Activated T-helper 1 cell treated with anti-CD3 and anti-CD28 coated beads, Interleukin-12 subunit alpha, Interleukin-12 subunit beta, Interleukin-2, Interleukin-4 antibody, amounts not matched to agents 30 ng/mL and 10 ng/mL and 1 ng/mL, durations not matched to agents 14 hours and 24 hours and 36 hours (primary cell): Measurements from ENCODE around the gene TREH. TPM values are rescaled to one million over a fixed set of nuclear protein-coding genes. Genes with fewer than 3 reads are reported as not detected.
"Not testable (repeated sequence)": the region's sequence is repeated elsewhere in the genome, so short reads cannot be mapped to it uniquely, and the experiment has no call there.

Experiments used
- DNase-seq: peaks from one replicate; pipeline ENCODE4 v3.0.0; 2021; ENCODE audit warnings: low spot score
- H3K27ac Mint-ChIP-seq: one replicate; pipeline ENCODE4 v1.8.0; 2021; ENCODE audit warnings: mild to moderate bottlenecking, mixed read lengths
- H3K27me3 Mint-ChIP-seq: one replicate; pipeline ENCODE4 v1.8.0; 2022; ENCODE audit warnings: mild to moderate bottlenecking, moderate library complexity, mixed read lengths; ENCODE audit not compliant: insufficient read depth
- H3K36me3 Mint-ChIP-seq: one replicate; pipeline ENCODE4 v1.8.0; 2021; ENCODE audit warnings: low read depth, mixed read lengths
- H3K4me1 Mint-ChIP-seq: one replicate; pipeline ENCODE4 v1.8.0; 2021; ENCODE audit warnings: low read depth, mixed read lengths
- H3K4me3 Mint-ChIP-seq: one replicate; pipeline ENCODE4 v1.8.0; 2021; ENCODE audit warnings: mild to moderate bottlenecking, moderate library complexity, mixed read lengths
- H3K9me3 Mint-ChIP-seq: one replicate; pipeline ENCODE4 v1.8.0; 2021; ENCODE audit warnings: mixed read lengths
- intact Hi-C: fragments of 100-400 bp; cut with micrococcal nuclease; formaldehyde crosslinking; loops from one replicate; pipeline ENCODE4 v1.15.1; 2024
- total RNA-seq: library from RNA; stranded (reverse); gene quantifications from 2 replicates; pipeline ENCODE4 v1.2.3, GENCODE V29; 2022

The TREH gene
- total RNA-seq, 1 donor from 2014 or later = not detected

DNA sequence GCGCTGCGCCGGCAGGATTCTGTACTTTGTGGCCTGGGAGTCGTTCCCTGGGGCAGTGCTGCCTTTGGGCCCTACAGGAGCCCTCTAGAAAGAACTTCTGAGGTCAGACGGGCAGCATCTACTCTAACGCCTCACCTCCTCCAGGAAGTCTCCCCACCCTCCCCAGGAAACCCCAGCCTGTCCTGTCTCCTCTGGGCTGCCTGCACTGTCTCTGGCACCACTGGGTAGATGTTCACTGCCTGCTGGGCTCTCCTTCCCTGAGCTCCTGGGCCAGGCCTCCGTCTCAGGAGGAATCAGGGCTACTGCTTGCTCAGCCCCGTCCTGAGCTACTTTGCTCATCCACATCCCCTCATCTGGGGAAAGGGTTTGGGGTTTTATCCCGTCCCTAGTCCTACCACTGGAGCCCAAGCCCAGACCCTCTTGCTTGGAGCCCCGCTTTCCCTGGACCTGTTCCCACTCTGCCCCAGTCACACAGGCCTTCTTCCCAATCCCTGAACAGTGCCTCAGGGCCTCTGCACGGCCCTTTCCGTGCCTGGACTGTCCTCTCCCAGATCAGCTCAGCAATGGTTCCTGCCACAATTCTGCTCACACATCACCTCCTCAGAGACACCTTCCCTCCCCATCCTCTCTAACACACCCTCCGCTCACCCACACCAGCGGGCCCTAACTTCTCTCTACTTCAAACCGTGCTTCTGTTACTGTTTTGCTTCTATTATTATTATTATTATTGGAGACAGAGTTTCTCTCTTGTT, 11.3 kb upstream of the TREH start:
- H3K27me3 Mint-ChIP-seq = peaks cover 7% of the 10 kb centered on the region
- H3K4me3 Mint-ChIP-seq = peak overlapping the region; percentile 47
- H3K9me3 Mint-ChIP-seq = no peaks in the 10 kb centered on the region
- DNase-seq = no peak
- peaks cover 36% of the 10 kb centered on the region for H3K4me1 Mint-ChIP-seq
- H3K27ac Mint-ChIP-seq = peak overlapping the region; percentile 44
- intact Hi-C loops = loop anchor here (1.0 to 2.0 kb wide), 4 partner anchors 62 to 266 kb away; partner anchors contain the start of genes DDX6 and UPK2
- H3K36me3 Mint-ChIP-seq = no peaks in the 10 kb centered on the region

DNA sequence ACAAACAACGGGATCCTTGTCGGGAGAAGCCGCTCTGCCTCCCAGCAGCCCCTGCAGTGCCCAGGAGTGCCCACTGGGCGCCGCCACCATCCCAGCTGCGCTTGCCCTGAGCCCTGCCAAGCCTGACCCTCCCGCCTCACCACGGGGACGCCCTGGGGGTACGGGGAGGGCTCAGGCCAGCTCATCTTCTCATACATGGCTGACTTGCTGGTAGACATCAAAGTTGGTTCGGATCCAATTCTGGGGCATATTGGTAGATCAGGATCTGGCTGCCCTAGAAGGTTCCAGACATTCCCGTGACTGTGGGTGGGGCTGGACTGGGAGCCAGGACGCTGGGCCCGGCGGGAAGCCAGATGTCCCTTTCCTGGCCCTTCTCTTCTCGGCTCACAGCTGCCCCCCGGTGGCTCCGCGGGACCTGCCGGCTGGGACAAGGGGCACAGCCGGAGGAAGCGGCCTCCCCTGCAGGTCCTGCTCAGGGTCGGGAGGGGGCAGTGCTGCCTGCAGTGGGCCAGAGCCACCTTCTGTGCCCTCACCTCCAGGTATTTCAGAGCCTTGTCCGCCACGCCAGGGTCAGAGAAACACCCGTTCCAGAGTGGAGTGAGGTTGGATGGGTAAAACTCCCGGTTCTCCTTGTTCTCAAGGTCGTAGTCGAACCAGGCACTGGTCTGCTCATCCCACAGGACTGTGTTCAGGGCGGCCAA, 10.6 kb upstream of the TREH start:
- Mint-ChIP-seq H3K36me3 (no peaks in the 10 kb centered on the region), H3K27me3 (peaks cover 10% of the 10 kb centered on the region), H3K4me1 (peaks cover 36% of the 10 kb centered on the region), H3K27ac (peak overlapping the region; percentile 52), H3K9me3 (no peaks in the 10 kb centered on the region), H3K4me3 (peak overlapping the region; percentile 60)
- DNase-seq = peak; percentile 72
- intact Hi-C loops = loop anchor here (1.0 to 2.0 kb wide), 4 partner anchors 63 to 266 kb away; partner anchors contain the start of genes DDX6 and UPK2

DNA sequence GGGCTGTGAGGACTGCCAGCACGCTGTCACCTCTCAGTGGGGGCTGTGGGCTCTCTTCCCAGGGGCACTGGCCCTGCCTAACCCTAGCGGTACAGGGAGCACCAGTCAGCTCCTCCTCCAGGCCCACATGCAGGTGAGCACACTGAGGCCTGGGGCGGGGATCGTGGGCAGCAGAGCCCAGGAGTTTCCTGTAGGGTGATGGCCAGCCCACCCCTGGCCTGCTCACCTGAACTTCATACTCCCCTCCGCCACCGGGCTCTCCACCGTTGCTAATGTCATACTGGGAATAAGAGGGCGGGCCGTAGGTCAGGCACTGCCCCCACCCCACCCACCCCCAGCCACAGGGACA, 10.0 kb upstream of the TREH start:
- Mint-ChIP-seq H3K27me3 (peaks cover 14% of the 10 kb centered on the region), H3K27ac (no peak overlapping the region), H3K4me3 (no peak overlapping the region), H3K36me3 (no peaks in the 10 kb centered on the region), H3K9me3 (no peaks in the 10 kb centered on the region), H3K4me1 (peaks cover 36% of the 10 kb centered on the region)
- intact Hi-C loops = no loop called here
- DNase-seq = no peak

- peaks cover 14% of the 10 kb centered on the region for H3K27me3 Mint-ChIP-seq
- no peak for DNase-seq
These were observed 9.5 kb upstream of the TREH start for GRCh38 chr11:118688851-118689502.

DNA sequence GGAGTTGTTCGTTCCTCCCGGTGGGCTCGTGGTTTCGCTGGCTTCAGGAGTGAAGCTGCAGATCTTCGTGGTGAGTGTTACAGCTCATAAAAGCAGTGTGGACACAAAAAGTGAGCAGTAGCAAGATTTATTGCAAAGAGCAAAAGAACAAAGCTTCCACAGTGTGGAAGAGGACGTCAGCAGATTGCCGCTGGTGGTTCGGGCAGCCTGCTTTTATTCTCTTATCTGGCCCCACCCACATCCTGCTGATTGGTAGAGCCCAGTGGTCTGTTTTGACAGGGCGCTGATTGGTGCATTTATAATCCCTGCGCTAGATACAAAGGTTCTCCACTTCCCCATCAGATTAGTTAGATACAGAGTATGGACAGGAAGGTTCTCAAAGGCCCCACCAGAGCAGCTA, 8.9 kb upstream of the TREH start:
- H3K36me3 Mint-ChIP-seq, H3K9me3 Mint-ChIP-seq, H3K27ac Mint-ChIP-seq, DNase-seq, intact Hi-C loops, H3K4me3 Mint-ChIP-seq: not testable (repeated sequence)
- Mint-ChIP-seq H3K27me3 (peaks cover 14% of the 10 kb centered on the region), H3K4me1 (peaks cover 31% of the 10 kb centered on the region)

More at GRCh38 chr11:118688851-118689502, 9.5 kb upstream of the TREH start:
- H3K4me3 Mint-ChIP-seq = no peak overlapping the region
- no peak overlapping the region for H3K27ac Mint-ChIP-seq
- H3K9me3 Mint-ChIP-seq = no peaks in the 10 kb centered on the region
- peaks cover 36% of the 10 kb centered on the region for H3K4me1 Mint-ChIP-seq
- no peaks in the 10 kb centered on the region for H3K36me3 Mint-ChIP-seq
- intact Hi-C loops = no loop called here

DNA sequence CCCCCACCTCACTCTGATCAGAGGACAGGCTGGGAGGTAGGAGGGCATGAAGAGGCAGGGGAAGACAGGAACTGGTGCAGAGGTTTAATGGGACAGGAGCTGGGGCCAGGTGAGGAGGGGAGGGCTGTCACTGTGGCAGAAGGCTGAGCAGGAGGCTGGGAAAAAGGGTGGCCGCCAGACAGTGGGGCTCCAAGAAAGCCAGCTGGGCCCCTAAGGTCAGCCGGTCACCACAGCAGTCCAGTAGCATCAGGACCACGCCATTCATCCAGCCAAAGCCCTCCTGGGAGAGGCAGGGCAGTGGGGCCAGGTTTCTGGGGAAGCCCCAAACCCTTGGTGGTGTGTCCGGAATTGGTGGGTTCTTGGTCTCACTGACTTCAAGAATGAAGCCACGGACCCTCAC, 8.5 kb upstream of the TREH start:
- H3K4me3 Mint-ChIP-seq = no peak overlapping the region
- H3K9me3 Mint-ChIP-seq = no peaks in the 10 kb centered on the region
- H3K36me3 Mint-ChIP-seq = no peaks in the 10 kb centered on the region
- DNase-seq = no peak
- intact Hi-C loops = no loop called here
- peaks cover 26% of the 10 kb centered on the region for H3K4me1 Mint-ChIP-seq
- H3K27me3 Mint-ChIP-seq = peaks cover 13% of the 10 kb centered on the region
- no peak overlapping the region for H3K27ac Mint-ChIP-seq

- H3K27me3 Mint-ChIP-seq = peaks cover 21% of the 10 kb centered on the region
- DNase-seq = no peak
- H3K9me3 Mint-ChIP-seq = no peaks in the 10 kb centered on the region
- H3K27ac Mint-ChIP-seq = no peak overlapping the region
- H3K4me1 Mint-ChIP-seq = peaks cover 5% of the 10 kb centered on the region
- intact Hi-C loops = no loop called here
- no peaks in the 10 kb centered on the region for H3K36me3 Mint-ChIP-seq
- H3K4me3 Mint-ChIP-seq = no peak overlapping the region
These were observed 4.7 kb upstream of the TREH start for GRCh38 chr11:118684187-118684586.

DNA sequence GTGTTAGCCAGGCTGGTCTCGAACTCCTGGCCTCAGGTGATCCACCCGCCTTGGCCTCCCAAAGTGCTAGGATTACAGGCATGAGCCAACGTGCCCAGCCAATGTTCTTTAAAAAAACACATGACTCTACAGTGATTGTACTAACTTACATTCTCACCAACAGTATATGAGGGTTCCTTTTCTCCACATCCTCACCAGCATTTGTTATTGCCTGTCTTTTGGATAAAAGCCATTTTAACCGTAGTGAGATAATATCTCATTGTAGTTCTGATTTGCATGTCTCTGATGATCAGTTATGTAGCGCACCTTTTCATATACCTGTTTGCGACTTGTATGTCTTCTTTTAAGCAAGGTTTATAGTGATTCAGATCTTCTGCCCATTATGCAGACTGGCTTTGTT, 3.5 kb upstream of the TREH start:
- H3K27me3 Mint-ChIP-seq = peaks cover 21% of the 10 kb centered on the region
- H3K27ac Mint-ChIP-seq, intact Hi-C loops: not testable (repeated sequence)

DNA sequence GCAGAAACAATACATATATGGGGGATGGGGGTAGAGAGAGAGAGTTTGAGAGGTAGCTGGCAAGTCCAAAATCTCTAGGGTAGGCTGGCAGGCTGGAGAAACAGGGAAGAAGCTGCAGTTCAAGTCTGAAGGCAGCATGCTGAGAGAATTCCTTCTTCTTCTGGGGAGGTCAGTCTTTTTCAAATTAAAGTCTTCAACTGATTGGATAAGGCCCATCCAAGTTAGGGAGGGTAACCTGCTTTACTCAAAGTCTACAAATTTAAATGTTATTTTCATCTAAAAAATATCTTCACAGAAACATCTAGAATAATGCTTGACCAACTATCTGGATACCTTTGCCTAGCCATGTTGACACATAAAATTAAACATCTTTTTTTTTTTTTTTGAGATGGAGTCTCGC, 2.9 kb upstream of the TREH start:
- no peak for DNase-seq
- Mint-ChIP-seq H3K36me3 (no peaks in the 10 kb centered on the region), H3K9me3 (no peaks in the 10 kb centered on the region), H3K27me3 (peaks cover 21% of the 10 kb centered on the region), H3K4me3 (no peak overlapping the region), H3K4me1 (no peaks in the 10 kb centered on the region), H3K27ac (no peak overlapping the region)
- intact Hi-C loops = no loop called here

More for the DNA sequence above, 3.5 kb upstream of the TREH start:
- not testable (repeated sequence) for H3K4me1 Mint-ChIP-seq, H3K36me3 Mint-ChIP-seq, H3K9me3 Mint-ChIP-seq, H3K4me3 Mint-ChIP-seq, DNase-seq

GRCh38 chr11:118678908-118679307, 542 bp downstream of the TREH start:
- intact Hi-C loops, H3K27ac Mint-ChIP-seq, H3K9me3 Mint-ChIP-seq, DNase-seq, H3K4me1 Mint-ChIP-seq, H3K36me3 Mint-ChIP-seq, H3K4me3 Mint-ChIP-seq: not testable (repeated sequence)
- peaks cover 12% of the 10 kb centered on the region for H3K27me3 Mint-ChIP-seq

GRCh38 chr11:118677977-118678376, 1.5 kb downstream of the TREH start:
- Mint-ChIP-seq H3K36me3 (no peaks in the 10 kb centered on the region), H3K27me3 (peaks cover 13% of the 10 kb centered on the region), H3K4me1 (no peaks in the 10 kb centered on the region), H3K4me3 (no peak overlapping the region), H3K27ac (no peak overlapping the region), H3K9me3 (no peaks in the 10 kb centered on the region)
- DNase-seq = no peak
- intact Hi-C loops = no loop called here

GRCh38 chr11:118674082-118674435, 5.4 kb downstream of the TREH start:
- DNase-seq = no peak
- Mint-ChIP-seq H3K27me3 (peaks cover 18% of the 10 kb centered on the region), H3K27ac (no peak overlapping the region), H3K9me3 (no peaks in the 10 kb centered on the region), H3K36me3 (no peaks in the 10 kb centered on the region), H3K4me1 (no peaks in the 10 kb centered on the region), H3K4me3 (no peak overlapping the region)
- intact Hi-C loops = no loop called here
